Measurements from ENCODE around the gene PRKN.

Gene PRKN

DNA sequence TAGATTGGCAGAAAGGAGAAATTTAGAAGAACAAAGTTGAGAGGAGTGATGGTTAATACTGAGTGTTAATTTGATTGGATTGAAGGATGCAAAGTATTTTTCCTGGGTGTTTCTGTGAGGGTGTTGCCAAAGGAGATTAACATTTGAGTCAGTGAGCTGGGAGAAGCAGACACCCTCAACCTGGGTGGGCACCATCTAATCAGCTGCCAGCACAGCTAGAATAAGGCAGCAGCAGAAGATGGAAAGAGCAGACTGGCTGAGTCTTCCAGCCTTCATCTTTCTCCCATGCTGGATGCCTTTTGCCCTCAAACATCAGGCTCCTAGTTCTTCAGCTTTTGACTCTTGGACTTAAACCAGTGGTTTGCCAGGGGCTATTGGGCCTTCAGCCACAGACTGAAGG lies 1016.1 kb downstream of the PRKN start:
- Histone ChIP-seq H4K20me1 (ENCODE audit: insufficient read depth) (no peaks in the 10 kb centered on the region), H3K27ac (no peak overlapping the region), H3K27me3 (ENCODE audit: insufficient read depth, low read depth) (no peaks in the 10 kb centered on the region), H3K4me1 (ENCODE audit: low read depth, poor library complexity, severe bottlenecking) (no peaks in the 10 kb centered on the region), H3K79me2 (ENCODE audit: insufficient read depth, low read depth) (no peaks in the 10 kb centered on the region), H3K36me3 (ENCODE audit: insufficient read depth) (no peaks in the 10 kb centered on the region), H3K4me2 (no peak overlapping the region), H2AFZ (ENCODE audit: low read depth) (no peak overlapping the region), H3K4me3 (IDR thresholded peaks at IDR 0.05; ENCODE audit: insufficient read depth, low read depth, low read length) (no peak overlapping the region), H3K9ac (no peak overlapping the region)
- TF ChIP-seq, protein P1, sequence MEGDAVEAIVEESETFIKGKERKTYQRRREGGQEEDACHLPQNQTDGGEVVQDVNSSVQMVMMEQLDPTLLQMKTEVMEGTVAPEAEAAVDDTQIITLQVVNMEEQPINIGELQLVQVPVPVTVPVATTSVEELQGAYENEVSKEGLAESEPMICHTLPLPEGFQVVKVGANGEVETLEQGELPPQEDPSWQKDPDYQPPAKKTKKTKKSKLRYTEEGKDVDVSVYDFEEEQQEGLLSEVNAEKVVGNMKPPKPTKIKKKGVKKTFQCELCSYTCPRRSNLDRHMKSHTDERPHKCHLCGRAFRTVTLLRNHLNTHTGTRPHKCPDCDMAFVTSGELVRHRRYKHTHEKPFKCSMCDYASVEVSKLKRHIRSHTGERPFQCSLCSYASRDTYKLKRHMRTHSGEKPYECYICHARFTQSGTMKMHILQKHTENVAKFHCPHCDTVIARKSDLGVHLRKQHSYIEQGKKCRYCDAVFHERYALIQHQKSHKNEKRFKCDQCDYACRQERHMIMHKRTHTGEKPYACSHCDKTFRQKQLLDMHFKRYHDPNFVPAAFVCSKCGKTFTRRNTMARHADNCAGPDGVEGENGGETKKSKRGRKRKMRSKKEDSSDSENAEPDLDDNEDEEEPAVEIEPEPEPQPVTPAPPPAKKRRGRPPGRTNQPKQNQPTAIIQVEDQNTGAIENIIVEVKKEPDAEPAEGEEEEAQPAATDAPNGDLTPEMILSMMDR (conservative IDR thresholded peaks at IDR 0.05; ENCODE audit: low read depth, low read length): no peak

DNA sequence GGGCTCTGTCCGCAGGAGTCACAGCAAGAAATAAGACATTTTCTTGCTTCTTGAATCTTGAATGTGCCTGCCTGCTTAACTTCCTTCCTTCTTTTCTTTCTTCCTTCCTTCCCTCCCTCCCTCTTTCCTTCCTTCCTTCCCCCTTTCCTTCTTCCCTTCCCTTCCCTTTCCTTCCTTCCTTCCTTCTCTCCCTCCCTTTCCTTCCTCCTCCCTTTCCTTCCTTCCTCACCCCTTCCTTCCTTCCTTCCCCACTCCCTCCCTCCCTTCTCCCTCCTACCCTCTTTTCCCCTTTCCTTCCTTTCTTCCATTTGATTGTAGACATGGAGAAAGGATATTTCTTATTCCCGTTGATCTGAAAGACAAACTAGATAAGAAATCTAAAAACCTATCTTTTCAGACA lies 1016.9 kb downstream of the PRKN start:
- Histone ChIP-seq H3K79me2 (ENCODE audit: insufficient read depth, low read depth) (no peaks in the 10 kb centered on the region), H4K20me1 (ENCODE audit: insufficient read depth) (no peaks in the 10 kb centered on the region), H3K36me3 (ENCODE audit: insufficient read depth) (no peaks in the 10 kb centered on the region), H3K9ac (no peak overlapping the region), H3K27me3 (ENCODE audit: insufficient read depth, low read depth) (no peaks in the 10 kb centered on the region), H2AFZ (ENCODE audit: low read depth) (no peak overlapping the region), H3K4me2 (no peak overlapping the region), H3K27ac (no peak overlapping the region), H3K4me3 (IDR thresholded peaks at IDR 0.05; ENCODE audit: insufficient read depth, low read depth, low read length) (no peak overlapping the region), H3K4me1 (ENCODE audit: low read depth, poor library complexity, severe bottlenecking) (no peaks in the 10 kb centered on the region)
- TF ChIP-seq, protein P1 (conservative IDR thresholded peaks at IDR 0.05; ENCODE audit: low read depth, low read length): no peak

DNA sequence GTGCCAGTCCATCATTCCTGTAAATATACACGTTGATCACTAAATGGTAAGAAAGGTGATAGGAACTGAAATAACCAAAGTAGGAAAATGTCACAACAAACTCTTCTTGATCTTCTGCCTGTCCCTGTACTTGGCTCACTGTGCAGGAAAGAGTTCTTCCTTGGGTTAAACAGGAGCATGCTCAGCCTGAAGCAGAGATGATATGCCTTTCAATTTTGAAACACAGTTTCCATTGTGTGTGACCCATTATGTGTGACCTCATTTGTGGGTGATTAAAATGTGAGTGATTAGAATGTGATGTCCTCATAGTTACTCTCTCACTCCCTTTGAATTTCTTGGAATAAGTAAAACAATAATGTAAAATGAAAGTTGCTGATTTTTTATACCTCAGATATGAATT lies 1026.5 kb downstream of the PRKN start:
- no peaks in the 10 kb centered on the region for H3K36me3 ChIP-seq (ENCODE audit: insufficient read depth)
- no peak overlapping the region for H3K4me3 ChIP-seq (IDR thresholded peaks at IDR 0.05; ENCODE audit: insufficient read depth, low read depth, low read length)
- H3K79me2 ChIP-seq (ENCODE audit: insufficient read depth, low read depth): no peaks in the 10 kb centered on the region
- no peaks in the 10 kb centered on the region for H3K4me1 ChIP-seq (ENCODE audit: low read depth, poor library complexity, severe bottlenecking)
- no peaks in the 10 kb centered on the region for H4K20me1 ChIP-seq (ENCODE audit: insufficient read depth)
- no peak overlapping the region for H3K9ac ChIP-seq
- no peak overlapping the region for H3K27ac ChIP-seq
- no peaks in the 10 kb centered on the region for H3K27me3 ChIP-seq (ENCODE audit: insufficient read depth, low read depth)
- H3K4me2 ChIP-seq: no peak overlapping the region
- TF ChIP-seq, protein P1 (conservative IDR thresholded peaks at IDR 0.05; ENCODE audit: low read depth, low read length): no peak
- no peak overlapping the region for H2AFZ ChIP-seq (ENCODE audit: low read depth)

DNA sequence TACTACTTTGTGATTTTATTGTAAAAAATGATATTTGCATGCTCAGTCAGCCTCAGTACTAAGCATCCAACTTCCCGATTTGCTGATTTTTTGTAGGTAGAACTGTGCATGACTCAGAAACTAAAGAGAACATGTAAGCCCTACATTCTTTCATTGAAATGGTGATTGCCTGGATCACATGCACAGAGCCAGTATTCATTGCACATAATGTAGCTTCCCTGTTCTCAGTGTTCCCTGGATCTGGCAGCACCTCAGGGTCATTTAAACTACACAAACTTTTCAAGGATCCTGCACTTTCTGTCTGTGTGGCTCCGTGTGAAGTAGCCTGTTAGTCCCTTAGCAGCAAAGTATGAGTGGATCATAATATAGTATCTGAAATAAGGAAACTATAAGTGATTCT lies 1030.8 kb downstream of the PRKN start:
- H3K27ac ChIP-seq: no peak overlapping the region
- no peak overlapping the region for H3K4me3 ChIP-seq (IDR thresholded peaks at IDR 0.05; ENCODE audit: insufficient read depth, low read depth, low read length)
- TF ChIP-seq, protein P1 (conservative IDR thresholded peaks at IDR 0.05; ENCODE audit: low read depth, low read length): no peak
- no peaks in the 10 kb centered on the region for H3K4me1 ChIP-seq (ENCODE audit: low read depth, poor library complexity, severe bottlenecking)
- no peak overlapping the region for H3K4me2 ChIP-seq
- H3K9ac ChIP-seq: no peak overlapping the region
- H4K20me1 ChIP-seq (ENCODE audit: insufficient read depth): no peaks in the 10 kb centered on the region
- H3K79me2 ChIP-seq (ENCODE audit: insufficient read depth, low read depth): no peaks in the 10 kb centered on the region
- no peaks in the 10 kb centered on the region for H3K36me3 ChIP-seq (ENCODE audit: insufficient read depth)
- H2AFZ ChIP-seq (ENCODE audit: low read depth): no peak overlapping the region
- no peaks in the 10 kb centered on the region for H3K27me3 ChIP-seq (ENCODE audit: insufficient read depth, low read depth)

DNA sequence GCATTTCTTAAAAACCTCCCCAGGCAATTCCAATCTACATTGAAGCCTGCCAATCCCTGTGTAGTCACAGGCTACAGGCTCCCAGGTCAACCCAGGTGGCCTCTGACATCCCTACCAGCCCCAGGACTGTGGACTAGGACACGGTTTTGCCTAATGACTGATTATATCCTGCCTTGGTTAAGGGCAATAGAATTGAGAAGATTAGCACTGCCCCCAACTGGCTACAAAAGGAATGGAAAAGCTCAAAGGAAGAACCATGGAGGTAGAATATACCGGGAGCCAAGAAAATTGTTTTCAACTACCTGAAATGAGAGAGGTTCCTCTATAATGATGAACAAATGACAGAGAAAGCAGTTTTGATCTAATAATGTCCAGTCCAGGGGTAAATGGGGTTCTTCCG lies 1032.6 kb downstream of the PRKN start:
- H3K9ac ChIP-seq: no peak overlapping the region

More for the DNA sequence above, 1032.6 kb downstream of the PRKN start:
- Histone ChIP-seq H3K27ac (no peak overlapping the region), H2AFZ (ENCODE audit: low read depth) (no peak overlapping the region), H3K79me2 (ENCODE audit: insufficient read depth, low read depth) (no peaks in the 10 kb centered on the region), H3K4me1 (ENCODE audit: low read depth, poor library complexity, severe bottlenecking) (no peaks in the 10 kb centered on the region), H3K4me2 (no peak overlapping the region), H3K27me3 (ENCODE audit: insufficient read depth, low read depth) (no peaks in the 10 kb centered on the region), H3K36me3 (ENCODE audit: insufficient read depth) (no peaks in the 10 kb centered on the region), H4K20me1 (ENCODE audit: insufficient read depth) (no peaks in the 10 kb centered on the region), H3K4me3 (IDR thresholded peaks at IDR 0.05; ENCODE audit: insufficient read depth, low read depth, low read length) (no peak overlapping the region)
- TF ChIP-seq, protein P1 (conservative IDR thresholded peaks at IDR 0.05; ENCODE audit: low read depth, low read length): peak; percentile 59
